HepG2 (cell line): ENCODE results near the gene LIFR. TPM values are rescaled to one million over a fixed set of nuclear protein-coding genes. Genes with fewer than 3 reads are reported as not detected.

ENCODE experiments used
- AHDC1 ChIP-seq: sonication (generic); formaldehyde crosslinking; IDR thresholded peaks from 2 replicates; pipeline ENCODE4 v1.5.1; 2020; ENCODE audit warnings: mild to moderate bottlenecking, missing genetic modification reagents, borderline replicate concordance
- ARHGAP35 ChIP-seq: sonication (generic); formaldehyde crosslinking; IDR thresholded peaks from 2 replicates; pipeline ENCODE4 v1.9.0; 2022; ENCODE audit warnings: mild to moderate bottlenecking, inconsistent platforms, moderate library complexity, missing genetic modification reagents, borderline replicate concordance
- BORCS8-MEF2B ChIP-seq: sonication (generic); formaldehyde crosslinking; IDR thresholded peaks from 2 replicates; pipeline ENCODE4 v1.8.0; 2022; ENCODE audit warnings: mild to moderate bottlenecking, missing genetic modification reagents
- GATA4 ChIP-seq: sonication (generic); IDR thresholded peaks from 2 replicates; pipeline ENCODE4 v1.6.1; 2016; ENCODE audit warnings: antibody characterized with exemption, low read depth, borderline replicate concordance
- POLR2A ChIP-seq, 2 experiments: IDR thresholded peaks; 2 replicates each; pipeline ENCODE4 v1.6.1; 2011; ENCODE audit warnings: low read depth in 2 of 2, low read length in 2 of 2, mild to moderate bottlenecking in 1 of 2, moderate library complexity in 1 of 2; ENCODE audit not compliant: insufficient read depth in 1 of 2
- REL ChIP-seq: sonication (generic); formaldehyde crosslinking; conservative IDR thresholded peaks from 2 replicates; pipeline ENCODE4 v1.8.0; 2022; ENCODE audit warnings: mild to moderate bottlenecking, missing genetic modification reagents, moderate library complexity
- RNF219 ChIP-seq: sonication (generic); formaldehyde crosslinking; IDR thresholded peaks from 2 replicates; pipeline ENCODE4 v1.5.0; 2020; ENCODE audit warnings: mild to moderate bottlenecking, missing genetic modification reagents
- TCF12 ChIP-seq, 2 experiments: fragments of 450-650 bp in 1 of 2; sonication (generic) in 1 of 2; formaldehyde crosslinking in 1 of 2; IDR thresholded peaks; 2 replicates each; pipeline versions ENCODE4 v1.6.1 to v1.8.0; 2017 to 2022; ENCODE audit warnings: antibody characterized with exemption in 1 of 2, mild to moderate bottlenecking in 1 of 2, missing genetic modification reagents in 1 of 2, moderate library complexity in 1 of 2
- ZBTB38 ChIP-seq: sonication (generic); formaldehyde crosslinking; IDR thresholded peaks from 2 replicates; pipeline ENCODE4 v1.5.1; 2020; ENCODE audit warnings: mild to moderate bottlenecking, missing genetic modification reagents
- ZFP36L2 ChIP-seq: sonication (generic); formaldehyde crosslinking; IDR thresholded peaks from 2 replicates; pipeline ENCODE4 v1.4.0; 2020; ENCODE audit warnings: missing genetic modification reagents
- ZFYVE20 ChIP-seq: sonication (generic); formaldehyde crosslinking; IDR thresholded peaks from 2 replicates; pipeline ENCODE4 v1.8.0; 2023; ENCODE audit warnings: low read depth, mild to moderate bottlenecking, moderate library complexity, missing genetic modification reagents, borderline replicate concordance
- ZNF18 ChIP-seq: sonication (generic); formaldehyde crosslinking; IDR thresholded peaks from 2 replicates; pipeline ENCODE4 v1.8.0; 2022; ENCODE audit warnings: mild to moderate bottlenecking, missing genetic modification reagents; ENCODE audit not compliant: insufficient replicate concordance
- ZNF263 ChIP-seq: sonication (generic); formaldehyde crosslinking; IDR thresholded peaks from 2 replicates; pipeline ENCODE4 v1.4.0; 2020; ENCODE audit warnings: missing genetic modification reagents
- ZNF501 ChIP-seq: sonication (generic); formaldehyde crosslinking; IDR thresholded peaks from 2 replicates; pipeline ENCODE4 v1.5.1; 2020; ENCODE audit warnings: mild to moderate bottlenecking, moderate library complexity, missing genetic modification reagents
- ZNF644 ChIP-seq: IDR thresholded peaks from 2 replicates; pipeline ENCODE4 v1.6.1; 2016; ENCODE audit warnings: low read depth
- ZNF704 ChIP-seq: sonication (generic); formaldehyde crosslinking; IDR thresholded peaks from 2 replicates; pipeline ENCODE4 v1.8.1; 2023; ENCODE audit warnings: mild to moderate bottlenecking, inconsistent platforms, moderate library complexity, missing genetic modification reagents, borderline replicate concordance
- ZSCAN21 ChIP-seq: sonication (generic); formaldehyde crosslinking; IDR thresholded peaks from 2 replicates; pipeline ENCODE4 v1.8.0; 2022; ENCODE audit warnings: mild to moderate bottlenecking, missing genetic modification reagents, moderate library complexity, borderline replicate concordance
- polyA plus RNA-seq, 8 experiments: library from polyadenylated mRNA; depleted of rRNA in 3 of 8; stranded (reverse) in 7 of 8; unstranded in 1 of 8; fragments of >200 nt; fragmentation: Illumina TruSeq in 4 of 8; extraction: Trizol in 4 of 8; gene quantifications; 2 replicates each; pipeline versions ENCODE4 v1.2.1 to v1.2.3, GENCODE V29; 2011 to 2016; ENCODE audit warnings: low read depth in 4 of 8, missing spikeins in 1 of 8, mixed read lengths in 1 of 8; ENCODE audit not compliant: insufficient read depth in 1 of 8
- total RNA-seq, 5 experiments: library from RNA; depleted of rRNA; stranded (reverse); fragments of >200 nt; fragmentation: Illumina TruSeq; extraction: Trizol; gene quantifications; 2 replicates each; pipeline ENCODE4 v1.2.3, GENCODE V29; 2016; ENCODE audit warnings: low read depth in 1 of 5

The LIFR gene
- total and polyA plus RNA-seq, 2 of the 13 experiments (the other 11 are each of a cell fraction or from before 2014, with no cell fraction given): 6.3 to 25.2 TPM

DNA sequence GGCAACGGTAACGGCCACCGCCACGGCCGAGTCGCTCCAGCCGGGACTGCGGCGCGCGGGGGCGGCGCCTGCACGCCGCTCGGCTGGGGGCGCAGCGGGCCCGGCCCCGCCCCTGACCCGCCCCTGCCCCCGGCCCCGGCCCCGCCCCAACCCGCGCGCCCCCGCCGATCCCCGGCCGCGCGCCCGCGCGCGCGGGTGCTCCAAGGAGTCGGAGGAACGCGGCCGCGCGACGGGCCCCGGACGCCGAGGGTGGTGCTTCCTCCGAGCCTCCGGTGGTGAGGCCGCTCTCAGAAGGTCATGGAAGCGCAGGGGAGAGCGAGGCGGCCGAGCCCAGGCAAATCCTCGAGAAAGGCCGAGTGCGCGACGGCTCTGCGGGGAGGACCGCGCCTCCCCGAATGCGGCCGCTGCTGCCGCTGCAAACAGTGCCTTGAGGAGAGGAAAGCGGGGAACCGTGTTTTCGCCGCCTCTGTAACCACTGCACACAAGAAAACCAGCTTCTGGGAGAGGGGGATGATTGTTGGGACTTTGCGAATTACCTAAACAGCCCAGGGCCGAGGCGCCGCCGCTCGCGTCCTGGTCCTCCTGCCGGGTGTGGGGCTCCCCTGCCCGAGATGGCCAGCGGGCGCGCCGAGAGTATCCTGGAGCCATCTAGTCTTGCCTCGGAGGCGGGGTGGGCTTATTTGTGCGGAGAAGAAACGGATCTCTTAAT is at the start of gene LIFR (continued):
- TF ChIP-seq REL (CRISPR knock-in tag): peak; percentile 67; the same call in 1 of the 2 replicates
- TF ChIP-seq RNF219 (CRISPR knock-in tag): no peak
- TF ChIP-seq TCF12 (IDR thresholded peaks at IDR 0.05): no peak
- 0 out of 2 replicates have a peak, but pooled peaks have one; percentile 21 for TF ChIP-seq TCF12 (CRISPR knock-in tag; IDR thresholded peaks at IDR 0.05)
- TF ChIP-seq ZFP36L2 (CRISPR knock-in tag): 0 out of 2 replicates have a peak, but pooled peaks have one; percentile 32
- peak; percentile 49 for TF ChIP-seq ZNF18 (CRISPR knock-in tag)
- no peak for TF ChIP-seq ZNF644 (CRISPR knock-in tag)
- TF ChIP-seq ZNF501 (CRISPR knock-in tag): peak; percentile 61
- peak in 1 of 2 experiments; percentile 85; a peak in 2 of 4 replicates for TF ChIP-seq POLR2A (IDR thresholded peaks at IDR 0.05; ENCODE audit: insufficient read depth in 1 of 2, low read depth in 2 of 2, low read length in 2 of 2)
- TF ChIP-seq BORCS8-MEF2B: peak; percentile 58; the same call in 1 of the 2 replicates
- 0 out of 2 replicates have a peak, but pooled peaks have one; percentile 18 for TF ChIP-seq ZBTB38 (CRISPR knock-in tag)
- TF ChIP-seq GATA4: peak; percentile 47; the same call in 1 of the 2 replicates
- TF ChIP-seq ZNF704 (CRISPR knock-in tag): 0 out of 2 replicates have a peak, but pooled peaks have one; percentile 51
- TF ChIP-seq ZSCAN21 (CRISPR knock-in tag): peak; percentile 47; the same call in 1 of the 2 replicates
- peak; percentile 89 for TF ChIP-seq ZNF263 (CRISPR knock-in tag)
- 0 out of 2 replicates have a peak, but pooled peaks have one; percentile 54 for TF ChIP-seq ZFYVE20 (CRISPR knock-in tag)
- peak; percentile 62; the same call in 1 of the 2 replicates for TF ChIP-seq ARHGAP35
- TF ChIP-seq AHDC1 (CRISPR knock-in tag): peak; percentile 63; the same call in 1 of the 2 replicates
